SU-DHL-6 (cell line): ENCODE results near the gene KPNA1.
"Not testable (repeated sequence)": the region's sequence is repeated elsewhere in the genome, so short reads cannot be mapped to it uniquely, and the experiment has no call there.

ENCODE experiments used
- H2AFZ ChIP-seq: fragments of 200-600 bp; sonication (generic); 2 replicates; pipeline ENCODE4 v1.6.1; 2014; ENCODE audit warnings: low read depth, mild to moderate bottlenecking, moderate library complexity, mixed read lengths, antibody characterized with exemption, low read length; ENCODE audit not compliant: severe bottlenecking
- H3F3A ChIP-seq: fragments of 200-600 bp; shearing (Covaris generic); 2 replicates; pipeline ENCODE4 v1.6.0; 2016; ENCODE audit warnings: antibody characterized with exemption, mild to moderate bottlenecking; ENCODE audit not compliant: insufficient read depth
- H3K27ac ChIP-seq: fragments of 200-600 bp; sonication (generic); 2 replicates; pipeline ENCODE4 v1.5.1; 2016; ENCODE audit warnings: low read depth, mild to moderate bottlenecking, low read length, moderate library complexity, mixed read lengths
- H3K27me3 ChIP-seq: fragments of 200-600 bp; sonication (generic), shearing (Covaris generic); 2 replicates; pipeline ENCODE4 v1.6.0; 2014; ENCODE audit warnings: mild to moderate bottlenecking, low read length
- H3K36me3 ChIP-seq: fragments of 200-600 bp; sonication (generic); 2 replicates; pipeline ENCODE4 v1.6.1; 2014; ENCODE audit warnings: mild to moderate bottlenecking, low read length, mixed read lengths
- H3K4me2 ChIP-seq: fragments of 300-600, 200-600 bp; shearing (Covaris generic), sonication (generic); 2 replicates; pipeline ENCODE4 v1.6.0; 2014; ENCODE audit warnings: low read length, low read depth, mild to moderate bottlenecking; ENCODE audit not compliant: poor library complexity, severe bottlenecking
- H3K4me3 ChIP-seq: fragments of 200-600 bp; sonication (generic); 2 replicates; pipeline ENCODE4 v1.5.1; 2014; ENCODE audit warnings: antibody characterized with exemption, low read length, mild to moderate bottlenecking, mixed read lengths; ENCODE audit not compliant: insufficient read depth, poor library complexity, severe bottlenecking
- H3K79me2 ChIP-seq: fragments of 200-600 bp; sonication (generic); 2 replicates; pipeline ENCODE4 v1.6.1; 2014; ENCODE audit warnings: mild to moderate bottlenecking, low read length, moderate library complexity; ENCODE audit not compliant: insufficient read depth
- H3K9ac ChIP-seq: fragments of 200-600 bp; sonication (generic); 2 replicates; pipeline ENCODE4 v1.7.0; 2014; ENCODE audit warnings: mild to moderate bottlenecking, low read length
- H3K9me2 ChIP-seq: fragments of 200-600 bp; sonication (generic); replicated peaks from 2 replicates; pipeline ENCODE4 v1.6.1; 2014; ENCODE audit warnings: low read length; ENCODE audit not compliant: insufficient read depth
- H3K9me3 ChIP-seq: fragments of 200-600 bp; sonication (generic); 2 replicates; pipeline ENCODE4 v1.6.1; 2014; ENCODE audit warnings: low read length, mixed read lengths; ENCODE audit not compliant: insufficient read depth
- H4K20me1 ChIP-seq: fragments of 200-600 bp; sonication (generic); 2 replicates; pipeline ENCODE4 v1.6.1; 2014; ENCODE audit warnings: low read depth, mild to moderate bottlenecking, antibody characterized with exemption, low read length, moderate library complexity, mixed read lengths
- EZH2phosphoT487 ChIP-seq: fragments of 200-600 bp; sonication (generic), shearing (Covaris generic); conservative IDR thresholded peaks from 2 replicates; pipeline ENCODE4 v1.6.1; 2018; ENCODE audit warnings: mild to moderate bottlenecking, antibody characterized with exemption, low read length, moderate library complexity, mixed read lengths
- TF ChIP-seq, protein P1 (sequence below): fragments of 200-600 bp; sonication (generic); IDR thresholded peaks from one replicate; pipeline ENCODE4 v1.5.1; 2017; ENCODE audit warnings: antibody characterized with exemption, mild to moderate bottlenecking, low read length, moderate library complexity; ENCODE audit not compliant: insufficient read depth, poor library complexity, severe bottlenecking

The KPNA1 gene

DNA sequence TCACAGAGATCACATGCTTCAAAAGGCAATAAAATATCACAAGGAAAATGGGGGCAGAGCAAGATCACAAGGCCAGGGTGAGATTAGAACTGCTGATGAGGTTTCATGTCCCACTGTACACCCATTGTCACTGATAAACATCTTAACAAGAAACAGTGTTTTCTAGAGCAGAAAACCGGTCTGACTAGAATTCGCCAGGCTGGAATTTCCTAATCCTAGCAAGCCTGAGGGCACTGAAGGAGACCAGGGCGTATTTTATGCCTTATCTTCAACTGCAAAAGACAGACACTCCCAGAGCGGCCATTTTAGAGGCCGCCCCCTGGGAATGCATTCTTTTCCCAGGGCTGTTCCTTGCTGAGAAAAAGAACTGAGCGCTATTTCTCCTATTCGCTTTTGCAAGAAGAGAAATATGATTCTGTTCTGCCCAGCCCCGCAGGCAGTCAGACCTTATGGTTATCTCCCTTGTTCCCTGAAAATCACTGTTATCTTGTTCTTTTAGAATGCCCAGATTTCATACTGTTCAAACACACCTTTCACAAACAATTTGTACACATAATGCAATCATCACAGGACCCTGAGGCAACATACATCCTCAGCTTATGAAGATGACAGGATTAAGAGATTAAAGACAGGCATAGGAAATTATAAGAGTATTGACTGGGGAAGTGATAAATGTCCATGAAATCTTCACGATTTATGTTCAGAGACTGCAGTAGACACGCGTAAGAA, 70.8 kb downstream of the KPNA1 start:
- peaks cover 19% of the 10 kb centered on the region; the same call in 1 of the 2 replicates for H3K36me3 ChIP-seq

DNA sequence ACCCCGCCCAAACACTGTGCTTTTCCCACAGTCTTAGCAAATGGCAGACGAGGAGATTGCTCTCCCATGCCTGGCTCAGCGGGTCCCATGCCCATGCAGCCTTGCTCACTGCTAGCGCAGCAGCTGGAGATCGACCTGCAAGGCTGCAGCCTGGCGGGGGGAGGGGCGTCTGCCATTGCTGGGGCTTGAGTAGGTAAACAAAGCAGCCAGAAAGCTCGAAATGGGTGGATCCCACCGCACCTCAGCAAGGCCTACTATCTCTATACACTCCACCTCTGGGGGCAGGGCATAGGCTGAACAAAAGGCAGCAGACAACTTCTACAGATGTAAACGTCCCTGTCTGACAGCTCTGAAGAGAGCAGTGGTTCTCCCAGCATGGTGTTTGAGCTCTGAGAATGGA, 71.6 kb downstream of the KPNA1 start:
- Histone ChIP-seq H3F3A (no peaks in the 10 kb centered on the region), H3K9me3 (no peaks in the 10 kb centered on the region), H4K20me1 (no peaks in the 10 kb centered on the region), H3K27me3 (no peaks in the 10 kb centered on the region), H3K4me2 (no peak overlapping the region), H3K27ac (no peak overlapping the region), H2AFZ (no peak overlapping the region), H3K36me3 (peaks cover 19% of the 10 kb centered on the region; the same call in 1 of the 2 replicates), H3K9me2 (no peaks in the 10 kb centered on the region), H3K79me2 (no peaks in the 10 kb centered on the region), H3K4me3 (no peak overlapping the region), H3K9ac (no peak overlapping the region)
- no peak for TF ChIP-seq EZH2phosphoT487
- TF ChIP-seq, protein P1, sequence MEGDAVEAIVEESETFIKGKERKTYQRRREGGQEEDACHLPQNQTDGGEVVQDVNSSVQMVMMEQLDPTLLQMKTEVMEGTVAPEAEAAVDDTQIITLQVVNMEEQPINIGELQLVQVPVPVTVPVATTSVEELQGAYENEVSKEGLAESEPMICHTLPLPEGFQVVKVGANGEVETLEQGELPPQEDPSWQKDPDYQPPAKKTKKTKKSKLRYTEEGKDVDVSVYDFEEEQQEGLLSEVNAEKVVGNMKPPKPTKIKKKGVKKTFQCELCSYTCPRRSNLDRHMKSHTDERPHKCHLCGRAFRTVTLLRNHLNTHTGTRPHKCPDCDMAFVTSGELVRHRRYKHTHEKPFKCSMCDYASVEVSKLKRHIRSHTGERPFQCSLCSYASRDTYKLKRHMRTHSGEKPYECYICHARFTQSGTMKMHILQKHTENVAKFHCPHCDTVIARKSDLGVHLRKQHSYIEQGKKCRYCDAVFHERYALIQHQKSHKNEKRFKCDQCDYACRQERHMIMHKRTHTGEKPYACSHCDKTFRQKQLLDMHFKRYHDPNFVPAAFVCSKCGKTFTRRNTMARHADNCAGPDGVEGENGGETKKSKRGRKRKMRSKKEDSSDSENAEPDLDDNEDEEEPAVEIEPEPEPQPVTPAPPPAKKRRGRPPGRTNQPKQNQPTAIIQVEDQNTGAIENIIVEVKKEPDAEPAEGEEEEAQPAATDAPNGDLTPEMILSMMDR, result no peak

More for the DNA sequence above, 70.8 kb downstream of the KPNA1 start:
- H3K79me2 ChIP-seq, H3K9ac ChIP-seq, H3K27me3 ChIP-seq, H3K9me2 ChIP-seq, H3F3A ChIP-seq, H3K27ac ChIP-seq, H3K9me3 ChIP-seq, H4K20me1 ChIP-seq, H2AFZ ChIP-seq, H3K4me3 ChIP-seq, H3K4me2 ChIP-seq: not testable (repeated sequence)

DNA sequence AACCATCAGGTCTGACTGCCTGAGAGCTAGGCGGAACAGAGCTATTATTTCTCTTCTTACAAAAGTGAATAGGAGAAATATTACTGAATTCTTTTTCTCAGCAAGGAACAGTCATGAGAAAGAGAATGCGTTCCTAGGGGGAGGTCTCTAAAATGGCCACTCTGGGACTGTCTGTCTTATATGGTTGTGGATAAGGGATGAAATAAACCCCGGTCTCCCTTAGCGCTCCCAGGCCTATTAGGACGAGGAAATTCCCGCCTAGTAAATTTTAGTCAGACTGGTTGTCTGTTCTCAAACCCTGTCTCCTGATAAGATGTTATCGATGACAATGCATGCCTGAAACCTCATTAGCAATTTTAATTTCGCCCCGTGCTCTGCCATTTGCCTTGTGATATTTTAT, 78.8 kb downstream of the KPNA1 start:
- Histone ChIP-seq H3F3A (0 out of 2 replicates have a peak, but pooled peaks cover 4% of the 10 kb centered on the region), H3K9me2 (no peaks in the 10 kb centered on the region), H3K4me2 (no peak overlapping the region), H3K79me2 (no peaks in the 10 kb centered on the region), H3K27me3 (no peaks in the 10 kb centered on the region), H3K4me3 (no peak overlapping the region), H3K36me3 (peaks cover 43% of the 10 kb centered on the region), H3K27ac (no peak overlapping the region), H3K9me3 (no peaks in the 10 kb centered on the region), H2AFZ (no peak overlapping the region), H4K20me1 (no peaks in the 10 kb centered on the region), H3K9ac (no peak overlapping the region)
- no peak for TF ChIP-seq EZH2phosphoT487
- TF ChIP-seq, protein P1, result no peak

DNA sequence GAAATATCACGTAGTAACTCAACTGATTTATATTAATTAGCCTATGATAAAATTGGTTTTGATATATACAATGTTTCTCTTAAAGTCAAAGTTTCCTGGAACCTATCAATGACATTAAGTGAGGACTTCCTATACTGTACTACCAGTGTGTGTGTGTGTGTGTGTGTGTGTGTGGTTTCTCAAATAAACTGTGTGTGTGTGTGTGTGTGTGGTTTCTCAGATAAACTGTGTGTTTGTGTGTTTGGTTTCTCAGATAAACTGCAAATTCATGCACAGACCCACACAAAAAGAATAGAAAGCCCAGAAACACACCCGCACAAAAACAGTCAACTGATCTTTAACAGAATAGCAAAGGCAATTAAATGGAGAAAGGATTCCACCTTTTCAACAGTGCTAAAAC, 84.4 kb downstream of the KPNA1 start:
- Histone ChIP-seq H4K20me1 (no peaks in the 10 kb centered on the region), H3K4me2 (no peak overlapping the region), H3K36me3 (peaks cover 35% of the 10 kb centered on the region), H3K27ac (no peak overlapping the region), H3K79me2 (no peaks in the 10 kb centered on the region), H3K9ac (no peak overlapping the region), H3K27me3 (no peaks in the 10 kb centered on the region), H3K4me3 (no peak overlapping the region), H3F3A (peaks cover 4% of the 10 kb centered on the region; the same call in 1 of the 2 replicates), H3K9me2 (no peaks in the 10 kb centered on the region), H3K9me3 (no peaks in the 10 kb centered on the region), H2AFZ (no peak overlapping the region)
- no peak for TF ChIP-seq EZH2phosphoT487
- TF ChIP-seq, protein P1, result no peak
